ENCODE data around the gene RHO. TPM values are rescaled to one million over a fixed set of nuclear protein-coding genes. Genes with fewer than 3 reads are reported as not detected.

RHO gene
- total RNA-seq, 3 donors from 2014 or later: 0.15 TPM; not detected in 2

- TF ChIP-seq CTCF (IDR thresholded peaks at IDR 0.05): no peak
- TF ChIP-seq POLR2A (IDR thresholded peaks at IDR 0.05): no peak
- TF ChIP-seq POLR2AphosphoS5 (IDR thresholded peaks at IDR 0.05): no peak
- H3K4me1 ChIP-seq: no peaks in the 10 kb centered on the region
- no peaks in the 10 kb centered on the region for H3K9me3 ChIP-seq
- no peak for DNase-seq (ENCODE audit: low spot score in 2 of 2)
- intact Hi-C loops (cut with DNase I; ENCODE audit: low total_unique reads): no loop called here
- no peak overlapping the region for H3K27ac ChIP-seq
- H3K27me3 ChIP-seq: no peaks in the 10 kb centered on the region
- no peaks in the 10 kb centered on the region for H3K36me3 ChIP-seq
- H3K4me3 ChIP-seq: no peak overlapping the region
These were observed 10.3 kb upstream of the RHO start for GRCh38 chr3:129518038-129518561.

GRCh38 chr3:129518581-129518980 is 9.9 kb upstream of the RHO start:
- TF ChIP-seq CTCF (IDR thresholded peaks at IDR 0.05) (no peak), POLR2AphosphoS5 (IDR thresholded peaks at IDR 0.05) (no peak), POLR2A (IDR thresholded peaks at IDR 0.05) (no peak)
- intact Hi-C loops (cut with DNase I; ENCODE audit: low total_unique reads): no loop called here
- no peak for DNase-seq (ENCODE audit: low spot score in 2 of 2)
- H3K9me3 ChIP-seq: no peaks in the 10 kb centered on the region
- no peaks in the 10 kb centered on the region for H3K27me3 ChIP-seq
- H3K4me1 ChIP-seq: no peaks in the 10 kb centered on the region
- no peak overlapping the region for H3K27ac ChIP-seq
- no peaks in the 10 kb centered on the region for H3K36me3 ChIP-seq
- no peak overlapping the region for H3K4me3 ChIP-seq

- Histone ChIP-seq H3K27me3 (no peaks in the 10 kb centered on the region), H3K4me3 (no peak overlapping the region), H3K4me1 (no peaks in the 10 kb centered on the region), H3K9me3 (no peaks in the 10 kb centered on the region), H3K27ac (no peak overlapping the region), H3K36me3 (no peaks in the 10 kb centered on the region)
- TF ChIP-seq POLR2AphosphoS5 (IDR thresholded peaks at IDR 0.05): no peak
- no peak for TF ChIP-seq CTCF (IDR thresholded peaks at IDR 0.05)
- no peak for TF ChIP-seq POLR2A (IDR thresholded peaks at IDR 0.05)
- intact Hi-C loops (cut with DNase I; ENCODE audit: low total_unique reads): no loop called here
- no peak for DNase-seq (ENCODE audit: low spot score in 2 of 2)
These were observed 9.0 kb upstream of the RHO start for GRCh38 chr3:129519449-129519848.

DNA sequence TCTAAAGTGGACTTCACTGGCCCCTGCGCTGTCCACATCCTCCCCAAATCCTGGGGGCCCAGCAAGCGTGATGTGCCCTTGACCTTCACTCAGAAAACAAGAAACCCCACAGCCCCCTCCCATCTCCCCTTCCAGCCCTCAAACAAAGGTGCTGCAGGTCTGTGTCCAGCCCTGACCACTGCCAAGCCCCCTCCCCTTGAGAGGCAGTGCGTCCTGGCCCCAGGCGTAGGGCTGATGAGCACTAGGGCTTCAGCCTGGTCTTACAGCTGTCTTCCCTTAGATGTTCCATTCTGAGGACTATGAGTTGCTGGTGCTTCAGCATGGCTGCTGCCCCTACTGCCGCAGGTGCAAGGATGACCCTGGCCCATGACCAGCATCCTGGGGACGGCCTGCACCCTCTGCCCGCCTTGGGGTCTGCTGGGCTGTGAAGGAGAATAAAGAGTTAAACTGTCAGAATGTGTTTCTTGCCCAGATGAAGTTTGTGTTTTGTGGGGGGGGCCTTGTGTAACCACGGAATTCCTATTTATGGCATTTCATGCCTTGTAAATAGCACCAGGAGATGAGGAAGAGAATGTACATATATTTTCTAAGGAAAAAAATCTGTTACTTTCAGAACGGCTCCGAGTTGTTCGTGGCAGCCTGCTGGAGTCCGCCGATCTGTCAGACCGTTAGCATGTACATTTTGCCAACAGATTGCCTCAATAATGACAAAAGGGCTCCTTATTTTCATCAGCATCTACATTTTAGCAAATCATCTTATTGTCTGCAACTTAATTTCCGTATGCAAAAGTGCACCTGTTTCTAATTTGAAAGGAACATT is 8.3 kb upstream of the RHO start:
- Histone ChIP-seq H3K4me1 (no peaks in the 10 kb centered on the region), H3K4me3 (no peak overlapping the region), H3K27ac (no peak overlapping the region), H3K9me3 (no peaks in the 10 kb centered on the region), H3K36me3 (no peaks in the 10 kb centered on the region), H3K27me3 (no peaks in the 10 kb centered on the region)
- DNase-seq (ENCODE audit: low spot score in 2 of 2): no peak
- intact Hi-C loops (cut with DNase I; ENCODE audit: low total_unique reads): no loop called here
- no peak for TF ChIP-seq POLR2AphosphoS5 (IDR thresholded peaks at IDR 0.05)
- TF ChIP-seq CTCF (IDR thresholded peaks at IDR 0.05): no peak
- TF ChIP-seq POLR2A (IDR thresholded peaks at IDR 0.05): no peak

DNA sequence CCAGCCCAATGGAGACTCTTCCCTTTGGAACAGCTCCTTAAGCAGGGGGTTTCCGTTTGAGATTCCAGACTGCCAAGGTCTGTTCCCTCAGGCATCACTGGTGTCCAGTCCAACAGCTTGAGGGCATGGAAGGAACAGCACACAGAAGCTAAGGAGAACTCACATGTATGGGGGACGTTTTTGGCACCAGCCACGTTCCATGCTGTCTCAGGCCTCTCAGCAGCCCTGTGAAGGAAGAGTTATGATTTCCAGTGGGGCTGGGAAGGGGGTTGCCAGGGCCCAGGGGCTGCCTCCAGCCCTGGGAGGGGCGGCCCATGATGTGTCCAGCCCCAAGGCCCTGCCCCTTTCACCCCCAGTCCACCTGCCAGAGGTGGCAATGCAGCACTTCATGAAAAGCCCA is 7.5 kb upstream of the RHO start:
- DNase-seq (ENCODE audit: low spot score in 2 of 2): no peak
- Histone ChIP-seq H3K9me3 (no peaks in the 10 kb centered on the region), H3K4me3 (no peak overlapping the region), H3K36me3 (no peaks in the 10 kb centered on the region), H3K4me1 (no peaks in the 10 kb centered on the region), H3K27ac (no peak overlapping the region), H3K27me3 (no peaks in the 10 kb centered on the region)
- intact Hi-C loops (cut with DNase I; ENCODE audit: low total_unique reads): no loop called here
- TF ChIP-seq POLR2A (IDR thresholded peaks at IDR 0.05) (no peak), POLR2AphosphoS5 (IDR thresholded peaks at IDR 0.05) (no peak), CTCF (IDR thresholded peaks at IDR 0.05) (no peak)
